ENCODE measurements around the gene HIVEP3.

HIVEP3 gene

GRCh38 chr1:41919764-41920397 is 1.2 kb upstream of the HIVEP3 start:
- peak; percentile 60 for DNase-seq

DNA sequence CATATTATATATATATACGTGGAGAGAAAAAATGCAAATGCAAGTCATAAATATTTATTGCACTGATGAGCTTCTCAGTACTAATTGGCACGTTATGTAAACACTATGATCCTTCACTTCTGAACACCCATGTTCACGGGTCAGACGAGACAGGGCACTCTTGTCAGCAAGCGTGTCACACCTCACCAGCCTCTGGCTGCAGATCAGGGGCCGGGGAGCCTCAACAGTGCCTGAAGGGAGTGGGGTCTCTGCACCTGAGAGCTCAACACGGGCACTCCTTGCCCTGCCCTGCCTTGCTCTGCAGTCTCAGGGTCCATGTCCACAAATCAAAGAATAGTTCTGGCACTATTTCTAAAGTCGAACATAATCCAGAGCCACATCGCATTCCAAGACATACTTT is 409 bp upstream of the HIVEP3 start:
- no peak for DNase-seq

GRCh38 chr1:41917835-41918449 is 780 bp downstream of the HIVEP3 start:
- peak; percentile 50 for DNase-seq

DNA sequence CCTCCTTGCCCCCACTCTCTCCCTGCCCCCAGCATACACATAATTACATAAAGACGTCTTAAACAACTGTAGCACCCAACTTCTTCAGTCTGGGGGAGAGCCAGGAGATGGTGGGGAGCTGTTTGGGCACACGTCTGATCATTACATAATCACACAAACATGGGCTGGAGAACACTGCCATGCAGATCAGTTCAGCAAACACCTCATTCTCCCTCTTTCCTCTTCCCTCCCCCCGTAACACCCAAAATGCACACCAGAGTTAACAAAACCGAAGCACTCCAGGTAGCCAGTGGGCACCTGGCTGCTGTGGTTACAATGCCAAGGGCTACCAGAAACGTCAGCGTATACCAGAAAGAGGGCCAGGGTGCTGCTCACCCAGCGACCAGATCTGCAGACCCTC is 1.6 kb downstream of the HIVEP3 start:
- no peak for DNase-seq

DNA sequence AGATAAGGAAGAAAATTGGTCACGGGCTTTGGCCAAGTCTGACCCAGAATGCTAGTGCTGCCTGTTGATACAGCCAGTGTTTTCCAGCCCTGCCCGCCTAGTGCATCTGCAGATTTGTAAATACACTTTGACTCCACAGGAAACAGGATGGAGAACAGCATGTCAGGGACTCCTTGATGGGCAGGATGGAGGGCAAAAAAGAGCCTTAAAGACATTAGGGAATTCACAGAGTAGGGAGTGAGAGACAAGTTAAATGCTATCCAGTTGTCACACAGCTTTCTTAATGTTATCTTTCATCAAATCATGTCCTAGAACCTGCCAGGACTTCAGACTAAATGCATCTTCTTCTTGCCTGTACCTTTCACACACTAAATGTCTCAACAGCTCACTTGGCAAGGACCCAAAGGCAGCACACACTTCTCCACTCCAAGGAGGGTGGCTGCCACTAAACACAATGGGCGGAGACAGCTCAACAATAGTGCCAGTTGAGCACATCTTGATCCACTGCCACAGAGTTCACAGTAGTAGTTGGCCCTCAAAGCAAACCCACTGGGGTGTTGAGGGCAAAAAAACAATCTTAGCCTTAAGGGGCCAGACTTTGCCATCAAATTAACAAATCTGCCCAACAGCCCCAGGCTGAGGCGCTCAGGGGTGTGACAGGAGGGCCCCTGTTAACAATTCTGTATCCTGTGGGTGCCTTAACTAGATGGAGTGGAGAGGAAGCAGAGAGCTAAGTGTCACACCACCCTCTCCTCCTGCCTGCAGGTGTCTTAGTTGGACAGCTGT is 2.7 kb downstream of the HIVEP3 start:
- no peak for DNase-seq

DNA sequence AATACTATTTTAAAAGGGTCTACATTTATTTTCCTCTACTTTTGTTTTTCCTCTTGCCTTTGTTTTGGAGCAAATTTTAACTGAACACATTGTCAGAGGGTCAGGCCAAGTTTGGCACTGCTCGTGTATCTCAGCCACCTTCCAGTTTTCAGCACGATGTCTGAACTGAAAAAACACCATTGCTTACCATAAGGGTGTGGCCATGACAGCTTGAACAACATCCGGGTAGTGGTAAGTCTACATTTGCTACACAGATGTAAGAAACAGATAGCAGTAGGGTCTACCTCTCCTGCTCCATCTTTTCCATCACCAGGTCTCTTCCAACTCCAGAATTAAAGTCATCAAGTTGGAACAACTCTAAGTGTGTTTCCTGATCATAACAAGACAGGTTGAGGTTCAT is 4.2 kb downstream of the HIVEP3 start:
- no peak for DNase-seq

DNA sequence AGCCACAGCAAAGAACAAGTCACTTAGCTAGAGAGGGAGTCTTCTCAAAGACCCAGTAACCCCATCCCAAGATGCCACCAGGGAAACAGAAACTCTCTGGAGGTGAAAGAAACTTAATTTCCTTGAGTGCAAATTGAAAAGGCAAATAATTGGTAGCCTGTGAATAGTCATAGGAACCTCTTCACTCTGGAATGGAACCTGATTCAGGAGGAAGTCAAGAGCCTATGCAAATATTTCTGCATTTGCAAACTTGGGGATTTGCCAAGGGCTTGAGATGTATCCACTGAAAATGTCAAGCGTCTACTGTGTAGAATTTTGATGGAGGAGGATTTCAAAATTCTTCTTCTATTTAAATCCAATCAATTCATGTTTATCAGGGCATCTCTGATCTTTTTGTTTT is 5.7 kb downstream of the HIVEP3 start:
- DNase-seq: no peak

GRCh38 chr1:41908288-41908895 is 10.3 kb downstream of the HIVEP3 start:
- no peak for DNase-seq

DNA sequence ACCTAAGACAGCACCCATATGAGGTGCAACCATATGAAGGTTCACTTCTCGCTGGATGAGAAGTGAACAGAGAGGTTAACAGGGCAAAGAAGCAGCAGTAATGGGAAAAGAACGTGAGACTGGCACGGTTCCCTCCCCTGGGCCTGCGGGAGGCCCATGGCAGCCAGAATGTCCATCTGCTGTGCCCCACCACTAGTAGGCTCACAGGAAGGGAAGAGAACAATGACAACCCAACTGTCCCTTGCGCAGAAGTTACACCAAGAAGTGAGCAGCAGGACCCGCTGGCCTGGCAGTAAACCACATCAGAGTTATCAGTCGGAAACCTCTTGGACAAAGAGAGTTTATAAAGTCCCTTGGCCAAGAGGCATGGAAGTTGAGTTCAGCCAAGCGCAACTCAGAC is 11.3 kb downstream of the HIVEP3 start:
- DNase-seq: no peak

DNA sequence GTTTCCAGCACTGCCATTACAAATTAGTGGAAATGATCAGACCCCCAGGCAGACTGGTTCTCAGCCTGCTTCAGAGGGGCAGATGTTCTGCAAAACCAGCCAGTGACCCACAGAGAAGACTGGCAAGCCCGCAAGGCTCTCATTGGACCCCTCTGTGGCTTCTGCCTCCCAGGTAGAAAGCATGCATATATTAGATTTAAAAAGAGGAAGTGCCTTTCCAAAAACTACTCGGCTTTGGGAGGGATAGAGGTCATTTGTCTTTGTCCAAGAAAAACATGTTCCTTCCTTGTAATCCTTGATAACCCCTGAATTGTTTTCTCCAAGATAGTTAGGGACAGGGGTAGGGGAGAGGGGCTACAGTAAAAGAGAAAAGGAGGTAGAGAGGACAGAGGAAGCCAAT is 11.8 kb downstream of the HIVEP3 start:
- DNase-seq: no peak

- DNase-seq: no peak
Observed at GRCh38 chr1:41905093-41905675, 13.5 kb downstream of the HIVEP3 start.

- DNase-seq: no peak
Observed at GRCh38 chr1:41902664-41903063, 16.1 kb downstream of the HIVEP3 start.

GRCh38 chr1:41902159-41902577 is 16.6 kb downstream of the HIVEP3 start:
- peak; percentile 91 for DNase-seq

DNA sequence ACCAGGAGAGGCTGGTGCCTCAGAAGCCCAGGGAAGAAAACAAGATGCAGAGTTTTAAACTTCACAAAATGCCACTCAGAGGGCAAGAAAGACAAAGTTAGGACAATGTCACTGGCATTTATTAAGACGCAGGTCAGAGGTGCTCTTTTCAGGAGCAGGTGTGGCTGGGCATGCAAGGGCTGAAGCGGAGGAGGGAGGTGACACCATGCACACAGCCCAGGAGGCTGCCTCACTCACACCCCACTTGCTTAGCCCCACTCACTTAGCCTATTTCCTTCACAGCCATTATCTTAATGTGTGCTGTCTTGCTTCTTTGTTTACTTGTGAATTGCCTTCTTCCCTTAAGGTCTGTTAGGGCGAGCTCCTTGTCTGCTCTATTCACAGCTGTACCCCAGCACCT is 17.2 kb downstream of the HIVEP3 start:
- no peak for DNase-seq

DNA sequence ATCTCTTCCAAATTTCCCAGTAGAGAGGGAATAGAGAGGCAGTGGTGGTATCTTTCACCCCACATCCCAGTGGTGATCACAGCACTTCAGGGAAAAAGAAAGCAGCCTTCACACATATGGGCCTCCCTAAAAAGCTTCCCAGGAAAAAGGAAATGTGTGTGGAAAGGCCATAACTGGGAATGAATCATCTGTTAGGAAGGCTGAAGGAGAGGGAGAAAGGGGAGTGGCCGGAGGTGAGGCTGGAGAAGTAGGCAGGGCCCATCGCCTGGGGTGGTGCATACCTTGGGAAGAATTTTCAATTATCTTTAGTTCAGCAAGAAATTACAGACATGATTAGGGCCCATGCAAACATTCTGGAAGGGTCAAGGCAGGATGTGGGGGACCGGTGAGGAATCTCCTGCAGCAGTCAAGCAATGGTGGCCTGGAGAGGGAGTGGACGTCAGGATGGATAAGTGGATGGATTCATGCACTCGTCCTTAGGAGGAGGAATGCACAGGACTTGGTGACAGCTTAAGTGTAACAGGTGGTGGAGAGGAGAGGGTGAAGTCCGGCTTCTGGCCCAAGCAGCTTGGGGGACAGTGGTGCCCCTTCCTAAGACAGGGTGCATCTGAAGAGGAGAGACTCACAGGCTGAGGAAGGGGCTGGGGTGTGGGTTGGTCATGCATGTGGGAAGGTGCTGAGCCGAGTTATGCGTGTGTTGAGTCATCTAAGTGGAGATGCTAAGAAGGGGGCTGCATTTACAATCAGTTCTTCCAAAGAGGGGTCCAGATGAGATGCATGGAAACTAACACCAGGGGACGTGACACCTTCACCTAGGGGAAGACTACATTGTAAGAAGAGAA is 17.9 kb downstream of the HIVEP3 start:
- DNase-seq: peak; percentile 91

GRCh38 chr1:41898191-41898713 is 20.5 kb downstream of the HIVEP3 start:
- DNase-seq: peak; percentile 59

DNA sequence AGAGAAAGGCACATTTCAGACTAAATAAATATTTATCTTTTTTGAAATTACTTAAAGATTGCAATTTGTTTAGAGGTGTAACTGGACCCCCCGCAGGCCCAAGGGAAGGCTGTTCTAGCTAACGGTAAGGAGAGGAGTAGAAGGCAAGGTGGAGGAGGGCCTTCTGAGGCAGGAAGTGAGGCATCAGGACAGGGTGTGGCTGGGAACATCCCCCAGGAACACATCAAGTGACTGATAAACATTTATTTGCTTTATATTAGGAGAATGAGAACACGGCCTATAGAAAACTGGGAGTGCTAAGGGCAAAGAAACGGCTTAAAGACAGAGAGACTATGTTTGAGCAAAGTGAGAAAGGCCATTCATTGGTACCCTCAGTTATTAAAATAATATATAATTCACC is 23.2 kb downstream of the HIVEP3 start:
- DNase-seq: no peak

GRCh38 chr1:41894808-41895483 is 23.8 kb downstream of the HIVEP3 start:
- DNase-seq: no peak

- DNase-seq: no peak
Observed at GRCh38 chr1:41894101-41894807, 24.5 kb downstream of the HIVEP3 start.

GRCh38 chr1:41892301-41892781 is 26.4 kb downstream of the HIVEP3 start:
- no peak for DNase-seq
